Epithelial cell of proximal tubule (primary cell): ENCODE results near the gene NPC1. TPM values are rescaled to one million over a fixed set of nuclear protein-coding genes. Genes with fewer than 3 reads are reported as not detected.
"Not testable (repeated sequence)": the region's sequence is repeated elsewhere in the genome, so short reads cannot be mapped to it uniquely, and the experiment has no call there.

ENCODE experiments used
- DNase-seq: peaks from one replicate; pipeline ENCODE4 v3.0.0-alpha.2; 2011; ENCODE audit warnings: low read depth
- H3K4me3 ChIP-seq: 2 replicates; pipeline ENCODE4 v1.5.1; 2011; ENCODE audit warnings: low read depth, mild to moderate bottlenecking, low read length
- total RNA-seq: library from RNA; depleted of rRNA; stranded (reverse); fragments of >200 nt; gene quantifications from 2 replicates; pipeline ENCODE4 v1.2.3, GENCODE V29; 2015
- TF ChIP-seq, protein P1 (sequence below): conservative IDR thresholded peaks from 2 replicates; pipeline ENCODE4 v1.5.1; 2012; ENCODE audit warnings: low read depth, mild to moderate bottlenecking, low read length

NPC1 gene
- total RNA-seq, 1 donor from 2014 or later, result 54.8 TPM

DNA sequence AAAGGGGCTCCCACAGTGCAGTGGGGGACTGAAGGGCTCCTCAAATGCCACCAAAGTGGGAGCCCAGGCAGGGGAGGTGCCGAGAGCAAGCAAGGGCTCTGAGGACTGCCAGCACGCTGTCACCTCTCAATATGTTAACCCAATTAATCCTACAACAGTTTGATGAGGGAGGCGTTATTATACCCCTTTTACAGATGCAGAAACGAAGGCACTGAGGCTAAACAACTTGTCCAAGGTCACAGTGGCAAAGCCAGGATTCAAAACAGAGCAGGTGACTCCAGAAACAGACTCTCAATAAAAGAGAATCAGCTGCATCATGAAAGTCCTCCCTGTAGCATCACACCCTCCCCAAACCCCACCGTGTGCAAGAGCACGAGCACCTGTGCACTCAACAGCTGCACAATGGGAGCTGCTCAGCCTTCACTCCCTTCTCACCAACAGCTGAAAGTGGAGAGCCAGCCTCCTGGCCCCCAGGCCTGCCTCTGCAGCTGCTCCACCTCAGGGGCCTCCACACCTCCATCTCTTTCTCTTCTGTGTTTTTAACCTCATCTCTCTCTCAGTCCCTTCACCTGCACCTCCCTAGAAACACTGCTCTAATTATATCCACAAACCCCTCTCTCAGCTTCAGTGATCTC is 8.1 kb downstream of the NPC1 start:
- no peak for DNase-seq
- TF ChIP-seq, protein P1, sequence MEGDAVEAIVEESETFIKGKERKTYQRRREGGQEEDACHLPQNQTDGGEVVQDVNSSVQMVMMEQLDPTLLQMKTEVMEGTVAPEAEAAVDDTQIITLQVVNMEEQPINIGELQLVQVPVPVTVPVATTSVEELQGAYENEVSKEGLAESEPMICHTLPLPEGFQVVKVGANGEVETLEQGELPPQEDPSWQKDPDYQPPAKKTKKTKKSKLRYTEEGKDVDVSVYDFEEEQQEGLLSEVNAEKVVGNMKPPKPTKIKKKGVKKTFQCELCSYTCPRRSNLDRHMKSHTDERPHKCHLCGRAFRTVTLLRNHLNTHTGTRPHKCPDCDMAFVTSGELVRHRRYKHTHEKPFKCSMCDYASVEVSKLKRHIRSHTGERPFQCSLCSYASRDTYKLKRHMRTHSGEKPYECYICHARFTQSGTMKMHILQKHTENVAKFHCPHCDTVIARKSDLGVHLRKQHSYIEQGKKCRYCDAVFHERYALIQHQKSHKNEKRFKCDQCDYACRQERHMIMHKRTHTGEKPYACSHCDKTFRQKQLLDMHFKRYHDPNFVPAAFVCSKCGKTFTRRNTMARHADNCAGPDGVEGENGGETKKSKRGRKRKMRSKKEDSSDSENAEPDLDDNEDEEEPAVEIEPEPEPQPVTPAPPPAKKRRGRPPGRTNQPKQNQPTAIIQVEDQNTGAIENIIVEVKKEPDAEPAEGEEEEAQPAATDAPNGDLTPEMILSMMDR, result no peak
- no peak overlapping the region for H3K4me3 ChIP-seq

DNA sequence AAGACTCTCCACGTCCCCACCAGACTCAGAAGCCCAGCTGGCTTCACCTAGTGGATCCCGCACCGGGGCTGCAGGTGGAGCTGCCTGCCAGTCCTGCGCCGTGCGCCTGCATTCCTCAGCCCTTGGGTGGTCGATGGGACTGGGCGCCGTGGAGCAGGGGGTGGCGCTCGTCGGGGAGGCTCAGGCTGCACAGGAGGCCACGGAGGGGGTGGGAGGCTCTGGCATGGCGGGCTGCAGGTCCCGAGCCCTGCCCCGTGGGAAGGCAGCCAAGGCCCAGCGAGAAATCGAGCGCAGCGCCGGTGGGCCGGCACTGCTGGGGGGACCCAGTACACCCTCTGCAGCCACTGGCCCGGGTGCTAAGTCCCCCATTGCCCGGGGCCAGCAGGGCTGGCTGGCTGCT is 8.8 kb downstream of the NPC1 start:
- not testable (repeated sequence) for H3K4me3 ChIP-seq, DNase-seq

DNA sequence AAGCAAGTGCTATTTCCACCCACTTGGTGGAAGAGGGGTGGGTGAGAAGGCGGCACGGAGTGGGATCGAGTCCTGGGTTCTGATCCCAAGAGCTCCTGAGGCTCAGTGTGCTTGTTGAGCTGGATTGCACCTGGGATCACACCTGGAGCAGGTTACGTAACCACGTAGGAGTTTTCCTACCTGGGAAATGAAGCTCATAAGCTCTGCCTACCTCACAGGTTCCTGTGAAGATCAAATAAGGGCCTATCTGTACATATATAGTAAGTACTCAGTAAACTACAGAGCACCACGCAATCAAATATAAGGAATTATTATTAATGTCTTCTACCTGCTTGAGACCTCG is 11.0 kb downstream of the NPC1 start:
- H3K4me3 ChIP-seq, result no peak overlapping the region
- TF ChIP-seq, protein P1, result no peak
- DNase-seq, result no peak

DNA sequence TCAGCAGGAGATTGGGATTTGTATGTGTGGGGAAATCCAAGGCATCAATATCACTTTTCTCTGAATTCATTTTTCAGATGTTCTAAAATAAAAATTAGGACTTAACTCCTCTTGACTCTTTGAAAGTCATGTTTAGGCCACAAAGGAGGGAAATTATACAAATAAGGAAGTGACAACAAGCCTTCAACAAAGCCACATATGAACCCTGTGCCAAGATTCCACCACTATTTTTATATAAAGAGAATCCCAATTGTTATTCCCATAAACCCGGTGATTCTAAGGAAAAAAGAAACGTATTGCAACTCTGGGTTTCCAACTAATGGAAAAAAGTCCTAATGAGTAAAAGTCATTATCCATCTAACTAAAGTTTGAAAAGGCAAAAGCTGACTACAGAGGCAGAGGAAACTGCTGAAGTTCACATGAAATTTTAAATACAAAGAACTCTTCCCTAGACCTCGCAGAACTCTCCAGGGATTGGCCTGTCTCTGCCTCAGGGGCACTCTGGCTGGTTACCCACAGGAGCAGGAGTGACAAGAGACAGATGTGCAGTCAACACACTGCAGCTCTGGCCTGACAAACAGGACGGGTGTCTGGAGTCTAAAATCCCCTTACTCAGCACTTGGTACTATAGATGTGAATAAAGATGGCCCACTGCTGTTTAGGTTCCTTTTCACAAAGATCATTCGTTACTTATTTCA is 11.5 kb downstream of the NPC1 start:
- H3K4me3 ChIP-seq, result no peak overlapping the region
- DNase-seq, result no peak
- TF ChIP-seq, protein P1, result no peak

DNA sequence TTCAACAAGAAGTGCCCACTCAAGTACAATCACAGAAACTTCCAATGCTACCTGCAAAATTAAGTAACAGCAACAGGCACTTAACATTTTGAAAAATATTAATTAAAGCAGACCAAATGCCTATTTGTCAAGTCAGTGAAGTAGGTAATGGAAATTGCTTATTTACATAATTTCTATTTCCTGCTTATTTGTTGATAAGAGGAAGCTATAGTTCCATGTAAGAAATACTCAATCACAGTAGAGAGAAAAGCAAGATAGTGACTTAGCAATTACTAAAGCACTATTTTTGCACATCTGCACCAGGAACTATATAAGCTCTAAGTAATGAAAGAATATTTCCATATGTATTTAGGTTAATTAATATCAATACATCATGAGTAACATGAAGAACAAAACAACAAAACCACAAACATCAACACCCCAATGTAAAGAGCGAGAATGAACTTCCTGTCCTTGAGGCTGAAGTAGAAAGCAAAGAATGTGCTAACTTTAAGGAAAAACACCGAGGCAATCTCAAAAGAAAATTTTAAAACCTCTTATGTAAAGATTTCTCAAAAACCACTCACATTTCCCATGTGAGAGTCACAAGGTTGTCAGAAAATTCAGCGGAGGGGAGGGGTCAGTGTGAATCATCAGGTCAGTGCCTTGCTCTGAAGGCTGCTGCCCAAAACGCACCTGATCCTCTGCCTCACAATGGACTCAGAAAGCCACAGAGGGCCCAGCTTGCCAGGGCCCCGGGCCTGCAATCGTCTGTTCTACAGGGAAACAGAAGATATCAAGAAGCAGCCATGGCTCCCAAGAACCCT is 12.5 kb downstream of the NPC1 start:
- DNase-seq, result peak; percentile 52
- no peak overlapping the region for H3K4me3 ChIP-seq
- TF ChIP-seq, protein P1, result no peak

DNA sequence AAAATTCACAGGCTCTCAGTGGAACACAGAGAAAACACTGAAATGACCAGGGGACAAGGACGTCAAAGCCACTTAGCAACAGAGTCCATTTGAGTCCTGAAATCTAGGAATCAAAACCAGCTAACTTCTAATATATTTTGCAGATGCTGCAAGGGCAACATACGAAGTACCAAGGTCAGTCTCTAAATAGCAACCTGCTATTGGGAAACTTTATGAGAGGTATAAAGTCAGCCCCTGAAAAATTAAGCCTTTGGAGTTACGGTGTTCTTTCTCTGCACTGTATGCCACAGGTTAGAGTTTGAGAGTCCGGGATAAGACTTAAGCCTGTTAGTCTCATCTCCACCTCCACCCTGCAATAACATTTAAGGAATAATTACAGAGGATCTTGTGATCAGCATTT is 13.3 kb downstream of the NPC1 start:
- TF ChIP-seq, protein P1, result no peak
- no peak for DNase-seq
- H3K4me3 ChIP-seq, result no peak overlapping the region

DNA sequence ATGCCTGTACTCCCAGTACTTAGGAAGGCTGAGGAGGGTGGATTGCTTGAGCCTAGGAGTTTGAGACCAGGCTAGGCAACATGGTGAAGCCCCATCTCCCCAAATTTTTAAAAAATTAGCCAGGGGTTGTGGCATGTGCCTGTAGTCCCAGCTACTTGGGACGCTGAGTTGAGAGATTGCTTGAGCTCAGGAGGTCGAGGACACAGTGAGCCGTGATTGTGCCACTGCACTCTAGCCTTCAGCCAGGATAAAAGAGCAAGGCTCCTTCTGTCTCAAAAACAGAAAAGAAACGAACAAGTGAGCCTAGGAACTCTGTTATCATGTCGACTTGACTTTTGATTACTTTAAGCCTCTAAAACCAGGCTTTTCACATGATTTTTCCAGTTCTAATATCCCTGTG is 13.7 kb downstream of the NPC1 start:
- no peak overlapping the region for H3K4me3 ChIP-seq
- no peak for DNase-seq
- TF ChIP-seq, protein P1, result no peak
